Endothelial cell of umbilical vein (primary cell): Measurements from ENCODE around the gene PIP5K1C.

Source experiments
- EZH2 ChIP-seq: IDR thresholded peaks from 2 replicates; pipeline ENCODE4 v1.6.1; 2012; ENCODE audit warnings: borderline replicate concordance, low read depth, mild to moderate bottlenecking, moderate library complexity, low read length, inconsistent platforms; ENCODE audit not compliant: severe bottlenecking
- MYC ChIP-seq: IDR thresholded peaks from one replicate; pipeline ENCODE4 v1.6.1; 2011; ENCODE audit warnings: mild to moderate bottlenecking, low read depth, low read length
- POLR2AphosphoS5 ChIP-seq: IDR thresholded peaks from 2 replicates; pipeline ENCODE4 v1.6.1; 2012; ENCODE audit warnings: low read depth, mild to moderate bottlenecking, control low read depth, low read length, moderate library complexity; ENCODE audit not compliant: insufficient read depth
- TF ChIP-seq, protein P1 (sequence below), 2 donors: IDR thresholded peaks; 1 replicate in 1 of 2; 2 replicates in 1 of 2; pipeline ENCODE4 v1.5.1; 2011; ENCODE audit warnings: low read length in 2 of 2, mild to moderate bottlenecking in 2 of 2, moderate library complexity in 2 of 2, control low read depth in 1 of 2, inconsistent platforms in 1 of 2, low read depth in 1 of 2; ENCODE audit not compliant: insufficient read depth in 1 of 2; ENCODE audit errors: extremely low read depth in 1 of 2

DNA sequence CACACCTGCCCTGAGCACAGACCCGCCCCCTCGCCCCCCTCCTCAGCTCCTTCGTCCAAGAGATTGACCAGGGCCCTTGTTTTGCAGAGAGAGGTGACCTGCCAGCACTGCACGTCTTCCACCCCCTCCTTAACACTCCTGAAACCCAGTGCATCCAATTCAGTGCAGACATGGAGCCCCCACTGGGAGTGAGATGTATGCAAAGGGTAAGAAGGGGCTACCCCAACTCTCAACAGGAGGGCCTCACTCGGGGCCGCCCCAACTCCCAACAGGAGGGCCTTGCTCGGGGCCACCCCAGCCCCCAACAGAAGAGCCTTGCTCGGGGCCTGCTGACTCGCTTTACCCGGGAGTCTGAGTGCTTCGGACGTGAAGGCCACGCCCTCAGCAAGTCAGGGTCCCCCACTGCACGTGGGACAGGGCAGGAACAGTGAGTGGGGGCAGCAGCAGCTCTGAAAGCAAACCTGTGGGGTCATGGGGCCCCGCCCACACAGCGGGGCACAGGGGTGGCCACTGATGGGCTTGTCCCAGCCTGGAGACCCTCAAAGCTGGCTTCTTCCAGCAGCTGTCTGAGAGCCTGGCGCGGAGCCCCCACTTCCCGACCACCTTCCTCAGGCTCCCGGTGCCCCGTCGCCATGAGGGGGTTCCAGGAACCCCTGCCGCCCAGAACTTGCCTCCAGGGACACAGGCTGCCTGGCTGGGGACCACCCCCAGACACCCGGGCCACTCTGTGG lies 79.3 kb downstream of the PIP5K1C start:
- TF ChIP-seq, protein P1, sequence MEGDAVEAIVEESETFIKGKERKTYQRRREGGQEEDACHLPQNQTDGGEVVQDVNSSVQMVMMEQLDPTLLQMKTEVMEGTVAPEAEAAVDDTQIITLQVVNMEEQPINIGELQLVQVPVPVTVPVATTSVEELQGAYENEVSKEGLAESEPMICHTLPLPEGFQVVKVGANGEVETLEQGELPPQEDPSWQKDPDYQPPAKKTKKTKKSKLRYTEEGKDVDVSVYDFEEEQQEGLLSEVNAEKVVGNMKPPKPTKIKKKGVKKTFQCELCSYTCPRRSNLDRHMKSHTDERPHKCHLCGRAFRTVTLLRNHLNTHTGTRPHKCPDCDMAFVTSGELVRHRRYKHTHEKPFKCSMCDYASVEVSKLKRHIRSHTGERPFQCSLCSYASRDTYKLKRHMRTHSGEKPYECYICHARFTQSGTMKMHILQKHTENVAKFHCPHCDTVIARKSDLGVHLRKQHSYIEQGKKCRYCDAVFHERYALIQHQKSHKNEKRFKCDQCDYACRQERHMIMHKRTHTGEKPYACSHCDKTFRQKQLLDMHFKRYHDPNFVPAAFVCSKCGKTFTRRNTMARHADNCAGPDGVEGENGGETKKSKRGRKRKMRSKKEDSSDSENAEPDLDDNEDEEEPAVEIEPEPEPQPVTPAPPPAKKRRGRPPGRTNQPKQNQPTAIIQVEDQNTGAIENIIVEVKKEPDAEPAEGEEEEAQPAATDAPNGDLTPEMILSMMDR (IDR thresholded peaks at IDR 0.05; ENCODE audit: extremely low read depth in 1 of 2, insufficient read depth in 1 of 2, low read depth in 1 of 2, low read length in 2 of 2), result no peak
- TF ChIP-seq EZH2 (no peak), POLR2AphosphoS5 (no peak), MYC (no peak)
